Lower leg skin (tissue), 4 donors: ENCODE measurements around the gene PGK1. TPM values are rescaled to one million over a fixed set of nuclear protein-coding genes. Genes with fewer than 3 reads are reported as not detected.
"Not testable (repeated sequence)": the region's sequence is repeated elsewhere in the genome, so short reads cannot be mapped to it uniquely, and the experiment has no call there.

ENCODE experiments used
- DNase-seq, 2 donors: peaks; one replicate each; pipeline ENCODE4 v3.0.0-alpha.2; 2019; ENCODE audit warnings: low spot score in 2 of 2
- H3K4me3 ChIP-seq: fragments of 200-600 bp; sonication (generic); 2 replicates; pipeline ENCODE4 v1.5.1; 2017; ENCODE audit warnings: mild to moderate bottlenecking, low read depth; ENCODE audit not compliant: poor library complexity, severe bottlenecking
- POLR2A ChIP-seq, 2 donors: fragments of 450-650 bp; IDR thresholded peaks; one replicate each; pipeline ENCODE4 v1.6.1; 2016 to 2017; ENCODE audit warnings: antibody characterized with exemption in 2 of 2, mild to moderate bottlenecking in 1 of 2, moderate library complexity in 1 of 2
- WGBS, 2 donors: methylation state at CpG; one replicate each; pipeline ENCODE4 v1.1.5; 2018; 5-methylcytosine and 5-hydroxymethylcytosine counted together
- intact Hi-C: fragments of 100-400 bp; cut with DNase I; formaldehyde crosslinking; loops from one replicate; pipeline ENCODE4 v1.15.0; 2023; ENCODE audit warnings: low total_unique reads
- total RNA-seq, 4 donors: library from RNA; depleted of rRNA; stranded (reverse); fragments of >200 nt; gene quantifications; one replicate each; pipeline ENCODE4 v1.1.0, GENCODE V29; 2016
- TF ChIP-seq, protein P1 (sequence below), 3 donors: fragments of 450-650 bp; IDR thresholded peaks; one replicate each; pipeline ENCODE4 v1.5.1; 2016; ENCODE audit warnings: antibody characterized with exemption in 3 of 3, mild to moderate bottlenecking in 3 of 3, moderate library complexity in 2 of 3

PGK1 gene
- total RNA-seq, 4 donors from 2014 or later: 151 to 246 (median 179) TPM

DNA sequence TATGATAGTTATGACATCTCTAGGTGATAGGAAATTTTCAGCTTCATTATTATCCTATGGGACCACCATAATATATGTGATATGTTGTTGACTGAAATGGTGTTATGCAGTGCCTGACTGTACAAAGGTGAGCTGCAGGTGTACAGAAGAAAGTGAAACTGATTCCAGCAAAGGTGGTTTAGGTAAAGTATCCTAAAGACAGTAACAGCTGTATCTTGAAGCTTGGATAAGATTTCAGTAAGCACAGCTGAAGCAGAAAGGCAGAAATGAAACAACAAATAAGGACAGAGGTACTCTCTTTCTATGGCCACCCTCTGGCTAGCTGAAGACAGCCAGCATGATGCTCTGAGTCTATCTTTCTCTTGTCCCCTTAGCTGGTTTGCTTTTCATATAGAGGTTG, 30.0 kb upstream of the PGK1 start:
- TF ChIP-seq POLR2A (IDR thresholded peaks at IDR 0.05): no peak
- TF ChIP-seq, protein P1, sequence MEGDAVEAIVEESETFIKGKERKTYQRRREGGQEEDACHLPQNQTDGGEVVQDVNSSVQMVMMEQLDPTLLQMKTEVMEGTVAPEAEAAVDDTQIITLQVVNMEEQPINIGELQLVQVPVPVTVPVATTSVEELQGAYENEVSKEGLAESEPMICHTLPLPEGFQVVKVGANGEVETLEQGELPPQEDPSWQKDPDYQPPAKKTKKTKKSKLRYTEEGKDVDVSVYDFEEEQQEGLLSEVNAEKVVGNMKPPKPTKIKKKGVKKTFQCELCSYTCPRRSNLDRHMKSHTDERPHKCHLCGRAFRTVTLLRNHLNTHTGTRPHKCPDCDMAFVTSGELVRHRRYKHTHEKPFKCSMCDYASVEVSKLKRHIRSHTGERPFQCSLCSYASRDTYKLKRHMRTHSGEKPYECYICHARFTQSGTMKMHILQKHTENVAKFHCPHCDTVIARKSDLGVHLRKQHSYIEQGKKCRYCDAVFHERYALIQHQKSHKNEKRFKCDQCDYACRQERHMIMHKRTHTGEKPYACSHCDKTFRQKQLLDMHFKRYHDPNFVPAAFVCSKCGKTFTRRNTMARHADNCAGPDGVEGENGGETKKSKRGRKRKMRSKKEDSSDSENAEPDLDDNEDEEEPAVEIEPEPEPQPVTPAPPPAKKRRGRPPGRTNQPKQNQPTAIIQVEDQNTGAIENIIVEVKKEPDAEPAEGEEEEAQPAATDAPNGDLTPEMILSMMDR (IDR thresholded peaks at IDR 0.05): no peak
- intact Hi-C loops: no loop called here
- H3K4me3 ChIP-seq: no peak overlapping the region
- DNase-seq: no peak

DNA sequence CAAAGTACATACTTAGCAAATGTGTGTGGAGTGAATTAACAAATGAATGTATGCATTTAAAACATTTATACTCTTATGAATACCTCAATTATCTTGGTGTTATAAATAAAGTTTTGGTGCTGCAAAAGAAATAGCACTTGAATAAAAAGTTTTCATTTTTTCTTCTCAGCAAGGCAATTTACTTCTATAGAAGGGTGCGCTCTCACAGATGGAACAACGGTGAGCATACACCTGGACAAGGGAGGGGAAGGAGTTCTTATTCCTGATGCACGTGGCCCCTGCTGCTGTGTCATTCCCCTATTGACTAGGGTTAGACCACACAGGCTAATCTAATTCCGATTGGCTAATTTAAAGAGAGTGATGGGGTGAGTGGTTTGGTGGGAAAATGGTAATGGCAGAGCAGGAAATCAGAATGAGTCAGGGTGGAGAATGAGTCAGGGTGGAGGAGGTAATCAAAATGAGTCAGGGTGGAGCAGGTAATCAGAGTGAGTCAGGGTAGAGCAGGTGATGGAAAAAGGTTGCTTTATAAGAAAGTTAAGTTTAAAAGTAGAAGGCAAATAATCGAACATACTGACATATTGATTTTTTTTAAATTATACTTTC, 28.2 kb upstream of the PGK1 start:
- WGBS, 2 donors: 86 to 94% methylated on average over 5 of the region's 5 CpGs
- TF ChIP-seq POLR2A (IDR thresholded peaks at IDR 0.05): no peak
- TF ChIP-seq, protein P1 (IDR thresholded peaks at IDR 0.05): no peak
- DNase-seq: no peak
- intact Hi-C loops: no loop called here
- H3K4me3 ChIP-seq: no peak overlapping the region

DNA sequence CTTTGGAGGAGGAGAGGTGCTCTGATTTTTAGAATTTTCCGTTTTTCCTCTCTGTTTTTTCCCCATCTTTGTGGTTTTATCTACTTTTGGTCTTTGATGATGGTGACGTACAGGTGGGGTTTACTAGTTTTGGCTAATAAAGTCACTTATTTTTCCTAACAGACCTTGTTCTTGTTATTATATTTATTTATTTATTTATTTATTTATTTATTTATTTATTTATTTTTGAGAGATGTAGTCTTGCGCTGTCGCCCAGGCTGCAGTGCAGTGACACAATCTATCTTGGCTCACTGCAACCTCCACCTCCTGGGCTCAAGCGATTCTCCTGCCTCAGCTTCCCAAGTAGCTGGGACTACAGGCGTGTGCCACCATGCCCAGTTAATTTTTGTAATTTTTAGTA, 22.6 kb upstream of the PGK1 start:
- DNase-seq, intact Hi-C loops, H3K4me3 ChIP-seq: not testable (repeated sequence)
- 87 to 89% methylated on average over 5 to 6 of the region's 6 CpGs for WGBS, 2 donors

DNA sequence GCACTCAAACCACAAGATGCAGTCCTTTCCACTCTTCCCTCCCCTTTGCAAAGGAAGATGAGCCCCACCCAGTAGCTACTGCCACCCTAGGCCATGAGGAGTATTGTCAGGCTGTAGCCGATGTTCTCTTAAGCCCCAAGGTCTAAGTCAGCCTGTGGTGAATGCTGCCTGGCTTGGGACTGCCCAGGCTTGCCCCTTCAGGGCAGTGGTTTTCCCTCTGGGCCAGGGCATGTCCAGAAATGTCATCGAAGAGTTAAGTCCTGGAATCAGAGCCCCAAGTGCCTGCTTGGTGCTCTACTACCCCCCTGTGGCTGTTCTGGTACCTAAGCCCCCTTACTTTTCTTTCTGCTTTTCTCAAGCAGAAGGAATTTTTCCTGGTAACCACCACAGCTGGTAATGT, 11.8 kb upstream of the PGK1 start:
- no peak for TF ChIP-seq POLR2A (IDR thresholded peaks at IDR 0.05)
- TF ChIP-seq, protein P1 (IDR thresholded peaks at IDR 0.05): no peak
- no peak for DNase-seq
- intact Hi-C loops: no loop called here
- H3K4me3 ChIP-seq: no peak overlapping the region
- 8 to 32% methylated on average over 2 of the region's 2 CpGs for WGBS, 2 donors

DNA sequence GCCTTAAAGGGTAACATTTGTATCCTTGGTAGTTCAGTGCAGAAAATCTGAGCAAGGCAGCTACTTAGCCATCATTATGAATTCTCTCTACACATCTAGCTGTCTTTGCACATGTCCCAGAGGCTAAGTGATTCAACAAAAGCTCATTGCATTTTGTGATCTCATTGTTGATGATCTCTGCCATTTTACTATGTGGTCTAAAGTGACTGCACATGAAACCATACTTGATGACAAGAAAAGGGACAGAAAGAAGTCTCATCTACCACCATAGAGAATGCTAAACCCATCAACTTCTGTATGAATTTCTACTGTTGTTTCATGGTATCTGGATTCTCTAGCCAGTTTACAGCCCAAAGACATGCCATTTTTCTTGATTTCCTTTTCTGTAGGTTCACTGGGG, 5.9 kb upstream of the PGK1 start:
- DNase-seq: no peak
- H3K4me3 ChIP-seq: no peak overlapping the region
- TF ChIP-seq, protein P1 (IDR thresholded peaks at IDR 0.05): no peak
- TF ChIP-seq POLR2A (IDR thresholded peaks at IDR 0.05): no peak
- intact Hi-C loops: no loop called here

DNA sequence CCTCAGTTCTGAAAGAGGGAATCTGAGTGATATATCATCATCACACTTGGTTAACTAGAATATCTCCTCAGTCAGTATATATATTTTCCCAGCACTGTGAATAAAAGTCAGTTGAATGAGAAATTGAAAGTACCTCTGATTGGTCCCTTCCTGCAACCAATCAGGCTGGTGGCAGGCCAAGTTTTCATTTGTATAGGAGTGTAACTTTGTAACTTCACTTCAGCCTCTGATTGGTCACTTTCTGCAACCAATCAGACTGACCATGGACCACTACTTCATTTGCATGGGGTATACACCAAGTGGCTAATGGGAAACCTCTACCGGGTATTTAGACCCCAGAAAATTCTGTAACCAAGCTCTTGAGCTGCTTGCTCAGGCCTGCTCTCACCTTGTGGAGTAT, 2.0 kb upstream of the PGK1 start:
- no peak overlapping the region for H3K4me3 ChIP-seq
- no peak for DNase-seq
- TF ChIP-seq, protein P1 (IDR thresholded peaks at IDR 0.05): no peak
- TF ChIP-seq POLR2A (IDR thresholded peaks at IDR 0.05): no peak
- intact Hi-C loops: no loop called here
- 85 to 89% methylated on average over 1 of the region's 1 CpG for WGBS, 2 donors
